Hematopoietic multipotent progenitor cell treated with erythropoietin and hydrocortisone succinate and interleukin-3 and kit ligand, for 15 days (in vitro differentiated cells): ENCODE data around the gene UBE2D3.

Source experiments
- DNase-seq: peaks from one replicate; pipeline ENCODE4 v3.0.0-alpha.2; 2015; ENCODE audit warnings: low spot score

The UBE2D3 gene

DNA sequence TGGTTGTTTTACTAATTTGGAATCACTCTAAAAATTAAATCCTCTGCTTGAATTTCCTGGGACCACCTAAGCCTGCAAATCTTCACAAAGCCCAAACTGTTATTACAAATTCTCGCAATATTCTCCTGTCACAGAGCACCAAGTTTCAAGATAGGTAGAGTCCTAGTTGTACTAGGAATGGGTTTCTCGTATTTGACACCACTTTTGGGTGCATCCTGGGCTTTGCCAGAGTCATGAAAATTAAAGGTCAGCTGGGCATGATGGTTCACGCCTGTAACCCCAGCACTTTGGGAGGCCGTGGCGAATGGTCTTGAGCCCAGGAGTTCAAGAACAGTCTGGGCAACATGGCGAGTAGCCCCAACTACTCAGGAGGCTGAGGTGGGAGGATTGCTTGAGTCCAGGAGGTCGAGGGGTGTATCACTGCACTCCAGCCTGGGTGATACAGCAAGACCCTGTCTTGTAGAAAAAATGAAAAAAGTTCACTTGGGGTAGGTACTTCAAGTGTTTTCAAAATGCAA is 36.0 kb downstream of the UBE2D3 start:
- no peak for DNase-seq

DNA sequence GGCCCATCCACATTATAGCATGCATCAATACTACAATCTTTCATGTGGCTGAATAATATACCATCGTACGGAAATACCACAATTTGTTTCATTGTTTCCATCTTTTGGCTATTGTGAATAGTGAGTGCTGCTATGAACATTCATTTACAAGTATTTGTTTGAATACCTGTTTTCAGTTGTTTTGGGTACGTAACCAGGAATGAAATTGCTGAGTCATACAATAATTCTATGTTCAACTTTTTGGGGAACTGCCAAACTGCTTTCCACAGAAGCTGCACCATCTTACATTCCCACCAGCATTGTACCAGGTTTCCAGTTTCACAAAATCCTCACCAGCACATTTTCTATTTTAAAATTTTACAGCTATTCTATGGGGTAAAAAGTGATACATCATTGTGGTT is 38.0 kb downstream of the UBE2D3 start:
- peak; percentile 45 for DNase-seq

- DNase-seq, result no peak
These were observed 39.4 kb downstream of the UBE2D3 start for GRCh38 chr4:102787944-102788343.

DNA sequence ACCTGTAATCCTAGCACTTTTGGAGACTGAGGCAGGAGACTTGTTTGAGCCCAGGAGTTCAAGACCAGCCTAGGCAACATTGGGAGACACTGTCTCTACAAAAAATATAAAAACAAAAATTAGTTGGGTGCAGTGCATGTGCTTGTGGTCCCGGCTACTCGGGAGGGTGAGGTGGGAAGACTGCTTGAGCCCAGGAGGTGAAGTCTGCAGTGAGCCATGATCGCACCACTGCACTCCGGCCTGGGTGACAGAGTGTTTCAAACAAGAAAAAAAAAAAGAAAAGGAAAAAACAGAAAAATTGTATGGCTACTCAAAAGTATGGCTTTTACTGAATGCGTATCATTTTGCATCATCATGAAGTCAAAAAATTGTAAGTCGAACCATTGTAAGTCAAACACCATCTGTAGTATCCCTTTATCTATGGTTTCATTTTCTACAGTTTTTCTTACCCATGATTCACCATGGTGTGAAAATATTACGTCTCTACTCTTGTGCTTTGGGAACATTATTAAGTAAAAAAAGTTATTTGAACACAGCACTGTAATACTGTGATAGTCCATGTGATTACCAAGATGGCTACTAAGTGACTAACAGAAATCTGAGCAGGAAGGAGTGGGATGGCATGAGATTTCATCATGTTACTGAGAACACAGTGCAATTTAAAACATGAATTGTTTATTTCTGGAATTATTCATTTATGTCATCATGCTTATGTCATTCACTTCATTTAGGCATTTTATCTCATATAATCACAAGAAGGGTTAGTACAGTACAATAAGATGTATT is 40.1 kb downstream of the UBE2D3 start:
- no peak for DNase-seq

DNA sequence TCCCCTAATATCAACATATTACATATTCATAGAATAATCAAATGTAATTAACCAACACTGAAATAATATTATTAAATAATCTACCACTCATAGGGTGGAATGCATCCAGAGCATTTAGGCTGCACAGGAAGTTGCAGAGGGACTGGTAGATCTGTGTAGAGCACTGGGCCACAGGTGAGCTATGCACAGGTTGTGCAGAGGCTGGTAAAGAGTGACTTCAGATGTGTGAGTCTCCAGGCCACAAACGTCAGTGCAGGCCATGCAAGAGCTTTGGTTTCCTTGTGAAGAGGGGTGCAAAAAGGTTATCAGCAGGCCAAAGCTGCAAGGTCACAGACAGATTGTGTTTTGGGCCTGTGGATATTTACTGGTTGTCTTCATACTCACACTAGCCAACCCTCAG is 41.1 kb downstream of the UBE2D3 start:
- no peak for DNase-seq

DNA sequence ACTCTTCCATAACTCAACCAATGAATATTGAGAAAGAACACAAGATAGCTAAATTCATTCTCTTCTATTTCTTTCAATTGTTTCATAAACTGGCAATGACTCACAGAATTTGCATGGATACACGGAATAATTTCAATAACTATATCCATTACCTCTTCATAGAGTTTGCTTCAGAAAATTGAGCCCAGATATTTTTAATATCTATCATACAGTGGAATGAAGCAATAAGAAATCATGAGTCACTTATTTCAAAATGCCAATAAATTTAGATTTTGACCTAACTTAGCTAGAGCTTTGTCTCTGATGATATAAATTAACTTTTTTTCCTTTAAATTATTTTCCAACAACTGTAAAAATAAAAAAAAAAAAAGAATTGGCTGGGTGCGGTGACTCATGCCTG is 44.3 kb downstream of the UBE2D3 start:
- no peak for DNase-seq

DNA sequence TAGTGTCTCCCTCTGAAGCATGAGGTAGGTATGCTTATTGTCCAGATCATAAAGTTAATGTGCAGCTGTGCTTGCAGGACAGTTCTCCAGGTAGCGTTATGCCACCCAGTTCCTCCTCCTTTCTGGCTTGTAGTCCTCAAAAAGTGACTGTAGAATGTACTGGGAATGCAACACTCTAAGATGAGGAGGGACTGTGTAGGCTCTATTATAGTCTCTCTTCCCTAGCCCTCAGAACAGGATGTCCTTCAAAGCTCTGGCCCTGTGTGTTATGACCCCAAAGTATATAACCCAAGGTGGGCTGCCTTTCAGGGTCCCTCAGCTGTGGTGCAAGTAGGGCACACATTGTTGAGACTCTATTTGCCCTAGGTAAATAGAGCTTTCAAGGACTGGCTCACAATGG is 45.8 kb downstream of the UBE2D3 start:
- DNase-seq, result no peak

DNA sequence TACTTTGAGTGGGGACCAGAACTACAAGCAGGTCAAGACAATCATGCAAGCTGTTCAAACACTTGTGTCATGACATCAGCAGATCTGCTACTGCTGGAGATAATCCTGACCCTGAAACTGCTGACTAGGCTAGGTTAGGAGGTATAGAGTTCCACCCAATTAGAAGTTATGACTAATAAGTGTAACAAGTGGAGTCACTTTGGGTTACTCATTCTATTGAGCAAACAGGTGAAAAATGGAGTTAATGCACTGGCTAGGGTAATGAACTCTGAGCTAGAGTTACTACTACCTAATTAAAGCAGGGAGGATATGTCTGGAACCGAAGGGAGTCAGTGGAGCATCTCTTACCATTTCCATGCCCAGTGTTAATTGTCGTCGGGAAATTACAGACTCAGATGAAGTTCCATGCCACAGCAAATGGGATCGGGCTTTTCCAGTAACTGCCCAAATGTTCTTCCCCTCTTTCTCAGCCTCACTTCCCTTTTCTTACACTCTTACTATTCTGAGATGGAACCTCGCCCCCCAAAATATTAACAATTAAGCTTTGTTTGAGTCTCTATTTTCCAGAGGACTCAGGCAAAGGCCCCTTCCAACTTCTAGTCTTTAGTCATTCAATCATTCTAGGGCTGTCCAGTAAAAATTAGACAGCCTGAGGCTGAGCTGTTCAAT is 46.7 kb downstream of the UBE2D3 start:
- peak; percentile 43 for DNase-seq

DNA sequence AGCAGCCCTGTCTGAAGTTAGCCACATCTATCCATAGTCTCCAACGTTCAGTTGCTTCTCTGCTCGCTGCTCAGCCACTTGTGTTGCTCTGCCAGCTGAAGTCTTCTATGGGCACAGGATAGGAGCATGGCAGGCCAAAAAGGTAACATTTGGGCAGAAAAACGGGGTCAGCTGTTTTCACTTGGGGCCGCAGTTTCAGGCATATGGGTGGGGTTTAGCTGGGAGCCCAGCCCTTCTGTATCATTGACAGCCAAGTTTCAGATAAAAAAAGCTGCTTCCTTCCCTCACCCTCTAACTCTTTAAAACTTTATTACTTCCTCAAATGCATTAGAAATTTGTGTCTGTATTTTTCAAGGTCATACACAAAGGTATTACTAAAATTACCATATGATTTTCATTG is 48.1 kb downstream of the UBE2D3 start:
- no peak for DNase-seq

GRCh38 chr4:102778720-102779119 is 48.6 kb downstream of the UBE2D3 start:
- no peak for DNase-seq

- no peak for DNase-seq
These were observed 51.5 kb downstream of the UBE2D3 start for GRCh38 chr4:102775805-102776204.

- DNase-seq, result no peak
These were observed 53.1 kb downstream of the UBE2D3 start for GRCh38 chr4:102774254-102774653.

GRCh38 chr4:102772738-102773340 is 54.5 kb downstream of the UBE2D3 start:
- no peak for DNase-seq

DNA sequence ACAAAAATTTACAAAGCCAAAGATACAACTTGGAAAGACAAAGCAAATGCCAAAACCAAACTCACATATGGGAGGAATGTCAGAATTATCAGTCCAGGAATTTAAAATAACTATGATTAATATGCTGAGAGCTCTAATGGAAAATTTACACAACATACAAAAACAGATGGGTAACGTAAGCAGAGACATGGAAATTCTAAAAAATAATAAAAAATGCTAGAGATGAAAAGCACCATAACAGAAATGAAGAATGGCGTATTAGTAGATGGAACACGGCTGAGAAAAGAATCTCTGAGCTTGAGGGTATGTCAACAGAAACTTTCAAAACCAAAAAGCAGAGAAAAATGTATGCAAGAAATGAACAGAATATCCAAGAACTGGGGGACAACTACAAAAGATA is 62.5 kb downstream of the UBE2D3 start:
- DNase-seq, result no peak

GRCh38 chr4:102761906-102762305 is 65.4 kb downstream of the UBE2D3 start:
- DNase-seq, result no peak

- DNase-seq, result no peak
These were observed 66.1 kb downstream of the UBE2D3 start for GRCh38 chr4:102761296-102761701.

DNA sequence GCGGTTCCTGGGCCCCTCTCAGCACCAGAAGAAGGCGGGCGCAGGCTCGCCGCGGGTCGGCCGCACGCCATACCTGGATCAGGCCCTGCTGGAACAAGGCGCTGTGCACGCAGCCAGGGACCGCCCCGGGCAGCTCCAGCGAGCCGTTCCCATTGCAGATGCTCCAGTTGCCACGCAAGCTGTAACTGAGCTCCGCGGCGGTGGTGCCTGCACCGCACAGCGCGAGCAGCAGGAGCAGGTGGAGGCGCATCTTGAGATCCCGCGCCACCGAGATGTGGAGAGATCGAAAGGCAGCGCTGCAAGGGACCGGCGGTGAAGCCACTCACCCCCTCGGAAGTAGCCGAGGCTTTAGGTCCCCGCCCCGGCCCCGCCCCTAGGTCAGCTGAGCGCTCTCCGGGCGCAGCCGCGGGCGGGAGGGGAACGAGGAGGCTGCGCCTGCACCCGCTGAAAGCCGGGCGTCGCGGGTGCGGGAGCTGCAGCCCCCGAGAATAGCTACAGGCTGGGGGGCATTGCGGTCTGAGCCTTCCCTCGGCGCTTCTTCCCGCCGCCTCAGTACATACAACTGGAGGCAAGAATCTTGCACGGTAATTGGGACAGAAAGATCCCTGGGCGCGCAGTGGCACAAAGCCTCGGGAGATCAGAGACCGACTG is 66.6 kb downstream of the UBE2D3 start, which contains the start of gene MANBA:
Gene MANBA, minus strand, starts transcription at position 324 of the 651 bp plus-strand sequence. Its CDS starts 74 bp downstream, at position 250.
- peak; percentile 87 for DNase-seq

DNA sequence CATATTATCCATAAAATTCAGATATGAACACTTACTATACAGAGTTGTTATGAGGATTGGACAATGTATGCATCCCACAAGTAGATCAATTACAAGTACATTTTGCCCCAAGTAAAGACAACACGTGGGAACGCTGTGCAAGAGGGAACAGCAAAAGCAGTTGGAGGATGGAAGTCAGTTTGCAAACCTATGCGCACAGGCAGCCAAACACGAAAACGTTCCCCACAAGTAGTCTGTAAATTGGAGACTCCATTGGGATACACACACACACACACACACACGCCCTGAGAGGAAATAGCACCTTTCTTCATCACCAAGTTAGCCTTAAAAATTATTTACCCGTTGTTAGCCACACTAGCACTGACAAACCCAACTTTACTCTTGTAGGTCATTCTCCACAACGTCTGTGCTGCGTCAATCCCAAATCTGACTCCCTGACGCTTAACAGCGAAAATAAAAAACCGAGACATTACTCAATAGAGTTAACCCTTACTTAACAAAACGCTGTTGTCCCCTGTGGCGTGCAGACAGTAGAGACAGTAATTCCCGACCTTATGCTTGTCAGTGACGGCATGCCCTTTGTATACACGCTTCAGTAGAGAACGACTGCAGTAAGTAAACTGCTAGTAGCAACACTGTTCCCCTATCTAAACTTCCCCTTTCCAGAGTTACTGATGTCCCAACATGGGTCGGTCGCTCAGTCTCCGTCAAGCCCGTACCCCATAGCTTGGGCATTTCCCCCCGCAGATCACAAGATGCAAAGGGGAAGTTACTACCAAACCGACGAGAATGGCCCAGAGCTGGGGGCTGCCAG is 67.3 kb downstream of the UBE2D3 start:
- peak; percentile 18 for DNase-seq

DNA sequence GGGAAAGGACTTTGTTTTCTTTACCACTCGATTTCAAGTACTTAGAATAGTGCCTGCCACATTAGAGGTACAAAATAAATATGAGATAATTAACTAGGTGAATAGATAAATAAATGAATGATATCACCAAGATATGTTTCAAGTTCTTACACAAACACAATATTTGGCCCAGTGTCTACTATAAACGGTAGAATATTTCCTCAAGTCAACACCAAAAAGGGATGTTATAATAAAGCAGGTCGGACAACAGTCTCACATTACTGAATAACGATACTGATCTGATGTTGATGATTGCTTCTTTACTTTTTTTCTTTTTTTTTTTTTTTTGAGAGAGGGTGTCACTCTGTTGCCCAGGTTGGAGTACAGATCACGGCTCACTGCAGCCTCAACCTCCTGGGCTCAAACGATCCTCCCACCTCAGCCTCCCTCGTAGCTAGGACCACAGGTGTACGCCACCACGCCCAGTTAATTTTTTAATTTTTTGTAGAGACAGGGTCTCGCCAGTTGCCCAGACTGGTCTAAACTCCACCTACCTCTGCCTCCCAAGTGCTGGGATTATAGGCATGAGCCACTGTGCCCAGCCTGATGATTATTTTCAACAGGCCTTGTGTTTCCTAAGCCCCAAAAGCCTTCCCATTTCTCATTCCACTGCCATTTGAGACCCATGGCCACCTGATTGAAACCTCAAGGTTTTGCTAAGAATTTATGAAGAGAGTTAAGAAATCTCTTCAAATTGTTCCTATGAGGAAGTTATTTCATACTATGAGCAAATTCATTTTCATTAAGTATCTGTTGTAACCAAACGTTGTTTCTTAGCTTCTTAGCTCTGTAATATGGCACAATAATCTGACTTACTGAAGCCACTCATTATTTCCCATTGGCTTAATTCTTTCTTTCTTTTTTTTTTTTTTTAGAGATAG is 68.8 kb downstream of the UBE2D3 start:
- no peak for DNase-seq

GRCh38 chr4:102757681-102758080 is 69.7 kb downstream of the UBE2D3 start:
- no peak for DNase-seq
